ENCODE results near the gene OSBPL6. TPM values are rescaled to one million over a fixed set of nuclear protein-coding genes. Genes with fewer than 3 reads are reported as not detected.

The OSBPL6 gene
- total RNA-seq, 1 donor from 2014 or later = 4.6 TPM

- DNase-seq (no peak), ATAC-seq (no peak)
- intact Hi-C loops (cut with micrococcal nuclease) = no loop called here
Measured at GRCh38 chr2:178263159-178263860, 69.0 kb downstream of the OSBPL6 start.

- intact Hi-C loops (cut with micrococcal nuclease) = no loop called here
- ATAC-seq (no peak), DNase-seq (no peak)
Measured at GRCh38 chr2:178264211-178264610, 69.9 kb downstream of the OSBPL6 start.

GRCh38 chr2:178265851-178266250, 71.5 kb downstream of the OSBPL6 start:
- ATAC-seq (no peak), DNase-seq (no peak)
- intact Hi-C loops (cut with micrococcal nuclease) = no loop called here

GRCh38 chr2:178266445-178266844, 72.1 kb downstream of the OSBPL6 start:
- ATAC-seq (no peak), DNase-seq (no peak)
- intact Hi-C loops (cut with micrococcal nuclease) = no loop called here

GRCh38 chr2:178267660-178268059, 73.3 kb downstream of the OSBPL6 start:
- no peak for DNase-seq
- ATAC-seq = no peak
- intact Hi-C loops (cut with micrococcal nuclease) = no loop called here

GRCh38 chr2:178268435-178268834, 74.1 kb downstream of the OSBPL6 start:
- intact Hi-C loops (cut with micrococcal nuclease) = no loop called here
- DNase-seq = no peak
- no peak for ATAC-seq

- intact Hi-C loops (cut with micrococcal nuclease) = no loop called here
- ATAC-seq (peak; percentile 32), DNase-seq (no peak)
Measured at GRCh38 chr2:178269438-178270224, 75.3 kb downstream of the OSBPL6 start.

GRCh38 chr2:178270338-178270737, 76.0 kb downstream of the OSBPL6 start:
- intact Hi-C loops (cut with micrococcal nuclease) = no loop called here
- ATAC-seq = no peak
- no peak for DNase-seq

GRCh38 chr2:178271094-178271493, 76.8 kb downstream of the OSBPL6 start:
- intact Hi-C loops (cut with micrococcal nuclease) = no loop called here
- ATAC-seq = no peak
- DNase-seq = no peak

- intact Hi-C loops (cut with micrococcal nuclease) = no loop called here
- peak; percentile 89 for DNase-seq
Measured at GRCh38 chr2:178271629-178272333, 77.5 kb downstream of the OSBPL6 start.

GRCh38 chr2:178273787-178274360, 79.6 kb downstream of the OSBPL6 start:
- ATAC-seq = no peak
- intact Hi-C loops (cut with micrococcal nuclease) = no loop called here
- DNase-seq = no peak

More at GRCh38 chr2:178271629-178272333, 77.5 kb downstream of the OSBPL6 start:
- ATAC-seq = peak; percentile 96

GRCh38 chr2:178275600-178275999, 81.3 kb downstream of the OSBPL6 start:
- intact Hi-C loops (cut with micrococcal nuclease) = no loop called here
- DNase-seq (no peak), ATAC-seq (no peak)

- no peak for ATAC-seq
- no peak for DNase-seq
- intact Hi-C loops (cut with micrococcal nuclease) = no loop called here
Measured at GRCh38 chr2:178277741-178278197, 83.5 kb downstream of the OSBPL6 start.

GRCh38 chr2:178279142-178279541, 84.8 kb downstream of the OSBPL6 start:
- DNase-seq = no peak
- intact Hi-C loops (cut with micrococcal nuclease) = no loop called here
- ATAC-seq = no peak

GRCh38 chr2:178279636-178280035, 85.3 kb downstream of the OSBPL6 start:
- no peak for ATAC-seq
- intact Hi-C loops (cut with micrococcal nuclease) = loop anchor here (5.0 kb wide), 2 partner anchors 87 to 152 kb away; partner anchors contain the start of gene OSBPL6

GRCh38 chr2:178280244-178280852, 86.0 kb downstream of the OSBPL6 start:
- DNase-seq = no peak
- intact Hi-C loops (cut with micrococcal nuclease) = loop anchor here (5.0 kb wide), 2 partner anchors 88 to 153 kb away; partner anchors contain the start of gene OSBPL6
- peak; percentile 62 for ATAC-seq

More at GRCh38 chr2:178279636-178280035, 85.3 kb downstream of the OSBPL6 start:
- DNase-seq = no peak

- DNase-seq (no peak), ATAC-seq (peak; percentile 47)
Measured at GRCh38 chr2:178282075-178282815, 87.9 kb downstream of the OSBPL6 start.

GRCh38 chr2:178283341-178283918, 89.1 kb downstream of the OSBPL6 start:
- DNase-seq (no peak), ATAC-seq (no peak)
- intact Hi-C loops (cut with micrococcal nuclease) = loop anchor here (5.0 kb wide), 2 partner anchors 91 to 156 kb away; partner anchors contain the start of gene OSBPL6

More at GRCh38 chr2:178282075-178282815, 87.9 kb downstream of the OSBPL6 start:
- intact Hi-C loops (cut with micrococcal nuclease) = loop anchor here (5.0 kb wide), 2 partner anchors 90 to 155 kb away; partner anchors contain the start of gene OSBPL6

Measured in left ventricle myocardium superior (tissue), 1 donor.